Common myeloid progenitor, CD34-positive (primary cell): ENCODE measurements around the gene HOXB3.
"Not testable (repeated sequence)": the region's sequence is repeated elsewhere in the genome, so short reads cannot be mapped to it uniquely, and the experiment has no call there.

Experiments
- CTCF ChIA-PET: fragments of 350-600 bp; sonication (Branson Sonifier 250); formaldehyde crosslinking; loops from one replicate; lab custom pipeline; 2021; ENCODE audit warnings: antibody characterized with exemption; lab: Charles Lee
- POLR2A ChIA-PET: fragments of 350-600 bp; sonication (Branson Sonifier 250); formaldehyde crosslinking; loops from one replicate; lab custom pipeline; 2021; ENCODE audit warnings: antibody characterized with exemption; lab: Charles Lee
- DNase-seq, 3 donors: peaks; one replicate each; pipeline versions ENCODE4 v3.0.0 to v3.0.0-alpha.2; 2013
- H3K27ac ChIP-seq, 2 experiments: 1 replicate in 1 of 2; 2 replicates in 1 of 2; pipeline ENCODE4 v1.7.0; 2013; ENCODE audit warnings: inconsistent platforms in 2 of 2, low read length in 2 of 2, mild to moderate bottlenecking in 2 of 2, low read depth in 1 of 2, moderate library complexity in 1 of 2; ENCODE audit not compliant: severe bottlenecking in 2 of 2, insufficient read depth in 1 of 2, poor library complexity in 1 of 2
- H3K27me3 ChIP-seq, 5 experiments: replicated peaks in 2 of 5; 1 replicate in 3 of 5; 2 replicates in 2 of 5; pipeline versions ENCODE4 v1.6.1 to v1.7.0; 2013; ENCODE audit warnings: low read length in 4 of 5, mild to moderate bottlenecking in 2 of 5, moderate library complexity in 2 of 5, inconsistent platforms in 1 of 5; ENCODE audit not compliant: insufficient read depth in 5 of 5, control insufficient read depth in 4 of 5
- H3K36me3 ChIP-seq, 4 experiments: 1 replicate in 2 of 4; 2 replicates in 2 of 4; pipeline versions ENCODE4 v1.6.1 to v1.7.0; 2013; ENCODE audit warnings: low read length in 3 of 4, control low read depth in 1 of 4, mild to moderate bottlenecking in 1 of 4; ENCODE audit not compliant: control insufficient read depth in 4 of 4, insufficient read depth in 4 of 4
- H3K4me1 ChIP-seq, 4 experiments: 1 replicate in 3 of 4; 2 replicates in 1 of 4; pipeline versions ENCODE4 v1.6.1 to v1.7.1; 2013; ENCODE audit warnings: low read length in 3 of 4, mild to moderate bottlenecking in 3 of 4, control low read depth in 1 of 4, inconsistent platforms in 1 of 4, moderate library complexity in 1 of 4; ENCODE audit not compliant: control insufficient read depth in 4 of 4, insufficient read depth in 4 of 4; ENCODE audit errors: control extremely low read depth in 1 of 4
- H3K4me3 ChIP-seq, 7 experiments: 1 replicate in 4 of 7; 2 replicates in 3 of 7; pipeline versions ENCODE4 v1.5.1 to v1.7.0; 2013; ENCODE audit warnings: mild to moderate bottlenecking in 7 of 7, low read length in 6 of 7, moderate library complexity in 6 of 7, inconsistent platforms in 2 of 7, low read depth in 2 of 7, control low read depth in 1 of 7; ENCODE audit not compliant: insufficient read depth in 4 of 7, control insufficient read depth in 1 of 7; ENCODE audit errors: extremely low read depth in 1 of 7
- H3K9me3 ChIP-seq, 5 experiments: 1 replicate in 4 of 5; 2 replicates in 1 of 5; pipeline versions ENCODE4 v1.6.1 to v1.7.1; 2013; ENCODE audit warnings: low read length in 4 of 5, mild to moderate bottlenecking in 2 of 5, inconsistent platforms in 1 of 5, low read depth in 1 of 5, moderate library complexity in 1 of 5; ENCODE audit not compliant: control insufficient read depth in 4 of 5, insufficient read depth in 2 of 5; ENCODE audit errors: control extremely low read depth in 1 of 5
- WGBS: methylation state at CpG from one replicate; pipeline ENCODE4 v1.1.5; 2013; ENCODE audit not compliant: insufficient coverage; 5-methylcytosine and 5-hydroxymethylcytosine counted together

The HOXB3 gene

GRCh38 chr17:48541036-48541576 lies 48.9 kb downstream of the HOXB3 start:
- Histone ChIP-seq H3K27ac (peak overlapping the region; percentile 83 to 95), H3K4me1 (peaks cover 9 to 55% (median 37%) of the 10 kb centered on the region in 4 experiments), H3K36me3 (peaks cover 0 to 4% (median 2%) of the 10 kb centered on the region in 4 experiments), H3K4me3 (peak overlapping the region; percentile 56 to 95 (median 82)), H3K9me3 (no peaks in the 10 kb centered on the region), H3K27me3 (no peaks in the 10 kb centered on the region)
- DNase-seq, result no peak
- POLR2A ChIA-PET, result interaction anchor here (0.7 to 1.2 kb wide), 2 partner anchors 47 to 51 kb away, joined by 4 to 5 read pairs; no protein-coding TSS in a partner anchor
- CTCF ChIA-PET, result interaction anchor here (0.8 to 3.2 kb wide), 12 partner anchors 8 to 83 kb away, joined by 3 to 14 read pairs (median 4); no protein-coding TSS in a partner anchor
- WGBS, result 7% methylated on average over 3 of the region's 12 CpGs

- CTCF ChIA-PET, result interaction anchor here (0.8 to 3.2 kb wide), 15 partner anchors 11 to 160 kb away, joined by 3 to 14 read pairs (median 4); no protein-coding TSS in a partner anchor
- DNase-seq, result peak in 1 of 3 donors; percentile 54
- Histone ChIP-seq H3K4me3 (peak overlapping the region in 2 of 7 experiments; percentile 4 to 13), H3K27me3 (no peaks in the 10 kb centered on the region), H3K9me3 (no peaks in the 10 kb centered on the region), H3K36me3 (peaks cover 0 to 4% (median 2%) of the 10 kb centered on the region in 4 experiments), H3K4me1 (peaks cover 3 to 46% (median 28%) of the 10 kb centered on the region in 4 experiments), H3K27ac (peak overlapping the region in 1 of 2 experiments; percentile 14)
- WGBS, result no CpG with 5 or more reads among the region's 1 CpG
- POLR2A ChIA-PET, result no interaction called here
These were observed 49.8 kb downstream of the HOXB3 start for GRCh38 chr17:48540213-48540612.

GRCh38 chr17:48539177-48539576 lies 50.9 kb downstream of the HOXB3 start:
- no peaks in the 10 kb centered on the region for H3K9me3 ChIP-seq
- peak overlapping the region in 1 of 7 experiments; percentile 30 for H3K4me3 ChIP-seq
- H3K27me3 ChIP-seq, result no peaks in the 10 kb centered on the region
- peaks cover 0 to 4% (median 2%) of the 10 kb centered on the region in 4 experiments for H3K36me3 ChIP-seq
- no peak overlapping the region for H3K27ac ChIP-seq
- WGBS, result 29% methylated on average over 4 of the region's 4 CpGs
- ChIA-PET POLR2A (no interaction called here), CTCF (interaction anchor here (1.1 to 3.2 kb wide), 10 partner anchors 10 to 48 kb away, joined by 3 to 14 read pairs (median 5); no protein-coding TSS in a partner anchor)
- peaks cover 0 to 41% (median 24%) of the 10 kb centered on the region in 4 experiments for H3K4me1 ChIP-seq
- peak in 2 of 3 donors; percentile 65 to 73 for DNase-seq

GRCh38 chr17:48537316-48537715 lies 52.7 kb downstream of the HOXB3 start:
- DNase-seq, result no peak
- no peak overlapping the region for H3K27ac ChIP-seq
- no peaks in the 10 kb centered on the region for H3K9me3 ChIP-seq
- no peak overlapping the region for H3K4me3 ChIP-seq
- H3K4me1 ChIP-seq, result peaks cover 0 to 35% (median 19%) of the 10 kb centered on the region in 4 experiments
- H3K27me3 ChIP-seq, result no peaks in the 10 kb centered on the region
- ChIA-PET POLR2A (no interaction called here), CTCF (no interaction called here)
- WGBS, result no CpG with 5 or more reads among the region's 3 CpGs
- H3K36me3 ChIP-seq, result peaks cover 0 to 2% (median 0%) of the 10 kb centered on the region in 4 experiments

GRCh38 chr17:48535793-48536559 lies 54.1 kb downstream of the HOXB3 start:
- not testable (repeated sequence) for H3K27ac ChIP-seq, H3K36me3 ChIP-seq, H3K27me3 ChIP-seq, H3K9me3 ChIP-seq, DNase-seq, H3K4me3 ChIP-seq
- CTCF ChIA-PET, result interaction anchor here (0.8 kb wide), 1 partner anchor 9 kb away, joined by 3 read pairs; no protein-coding TSS in a partner anchor
- H3K4me1 ChIP-seq, result peaks cover 0 to 23% (median 9%) of the 10 kb centered on the region in 4 experiments
- 100% methylated on average over 6 of the region's 9 CpGs for whole genome bisulfite sequencing
- POLR2A ChIA-PET, result interaction anchor here (0.7 kb wide), 1 partner anchor 97 kb away, joined by 3 read pairs; no protein-coding TSS in a partner anchor

- Histone ChIP-seq H3K9me3 (no peaks in the 10 kb centered on the region), H3K27me3 (no peaks in the 10 kb centered on the region), H3K36me3 (no peaks in the 10 kb centered on the region), H3K27ac (no peak overlapping the region), H3K4me3 (no peak overlapping the region), H3K4me1 (peaks cover 0 to 6% (median under 1%) of the 10 kb centered on the region in 4 experiments)
- no peak for DNase-seq
- WGBS, result 94% methylated on average over 7 of the region's 8 CpGs
- ChIA-PET POLR2A (no interaction called here), CTCF (interaction anchor here (1.6 to 1.7 kb wide), 2 partner anchors 25 to 54 kb away, joined by 3 to 4 read pairs; no protein-coding TSS in a partner anchor)
These were observed 57.8 kb downstream of the HOXB3 start for GRCh38 chr17:48532261-48532660.
